ENCODE measurements around the gene NOM1.

Gene NOM1

DNA sequence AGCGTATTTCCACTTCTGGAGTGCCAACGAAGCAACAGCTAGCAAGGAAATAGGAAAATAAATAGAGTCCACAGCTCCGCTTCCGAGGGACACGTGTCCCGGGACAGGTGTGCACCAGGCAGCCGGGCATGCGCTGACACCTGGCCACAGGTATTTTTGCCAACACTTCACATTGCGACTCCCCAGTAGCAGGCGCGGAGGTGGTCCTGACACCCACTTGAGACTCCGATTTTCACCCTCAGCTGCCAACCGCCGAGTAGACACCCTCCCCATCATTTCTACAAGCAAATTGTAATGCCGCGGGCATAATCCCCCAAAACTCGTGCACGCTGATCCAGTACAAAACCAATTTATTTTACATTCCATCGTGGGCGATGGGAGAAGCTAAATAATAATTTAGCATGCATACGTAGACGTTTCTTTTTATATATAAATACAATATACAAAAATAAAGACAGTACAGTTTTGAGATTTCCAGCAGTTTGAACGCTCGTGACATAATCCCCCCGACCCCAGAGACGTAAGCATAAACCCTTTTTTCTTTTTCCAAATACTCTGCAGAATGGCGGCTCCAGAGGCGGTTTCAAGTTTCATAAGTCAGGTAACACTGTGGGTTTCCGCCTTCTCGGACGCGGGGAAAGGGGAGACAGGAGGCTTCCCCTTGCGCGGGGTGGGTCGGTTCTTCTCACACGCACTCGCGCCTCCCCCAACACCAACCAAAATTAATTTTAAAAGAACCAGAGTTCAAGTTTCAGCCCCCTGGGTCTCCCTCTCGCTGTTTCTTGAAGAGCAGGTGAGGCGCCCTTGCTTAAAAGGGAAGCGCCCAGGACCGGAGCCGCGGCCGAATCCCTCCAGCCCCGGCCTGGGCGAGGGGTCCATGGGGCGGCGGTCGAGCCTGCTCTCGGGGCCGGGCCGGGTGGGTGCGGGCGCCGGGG lies 55.3 kb downstream of the NOM1 start:
- no peak for FAIRE-seq
- DNase-seq (ENCODE audit: low spot score): no peak

DNA sequence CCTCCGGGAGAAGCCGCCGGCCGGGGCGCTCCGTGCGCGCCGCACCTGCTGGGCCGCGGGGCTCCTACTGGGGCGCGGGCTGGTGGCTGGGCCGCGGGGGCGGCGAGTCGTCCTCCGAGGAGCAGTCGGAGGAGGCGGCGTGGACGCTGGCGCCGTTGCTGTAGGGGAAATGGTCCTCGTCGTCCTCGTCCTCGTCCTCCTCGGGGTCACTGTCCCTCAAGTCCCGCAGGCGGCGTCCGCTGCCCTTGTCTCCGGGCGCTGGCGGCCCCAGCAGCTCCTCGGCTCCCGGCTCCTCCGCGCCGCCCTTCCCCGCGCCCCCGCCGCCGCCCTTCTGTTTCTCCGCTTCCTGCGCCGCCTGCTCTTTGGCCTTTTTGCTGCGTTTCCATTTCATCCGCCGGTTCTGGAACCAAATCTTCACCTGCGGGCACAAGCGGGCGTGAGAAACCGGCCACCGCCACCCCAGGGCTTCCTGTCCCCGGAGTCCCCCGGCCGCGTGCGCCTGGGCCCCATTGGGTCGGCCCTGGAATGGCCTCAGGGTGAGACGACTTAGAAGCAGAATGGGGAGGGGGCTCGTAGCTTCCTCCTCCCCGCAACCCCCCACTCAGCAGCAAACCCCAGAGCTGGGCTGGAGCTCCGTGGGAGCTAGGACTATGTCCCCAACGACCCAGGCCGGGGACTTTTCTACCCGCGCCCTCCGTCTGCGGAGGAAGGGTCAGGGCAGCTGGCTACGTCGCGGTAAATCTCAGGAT lies 56.1 kb downstream of the NOM1 start:
- DNase-seq (ENCODE audit: low spot score) (no peak), FAIRE-seq (no peak)

DNA sequence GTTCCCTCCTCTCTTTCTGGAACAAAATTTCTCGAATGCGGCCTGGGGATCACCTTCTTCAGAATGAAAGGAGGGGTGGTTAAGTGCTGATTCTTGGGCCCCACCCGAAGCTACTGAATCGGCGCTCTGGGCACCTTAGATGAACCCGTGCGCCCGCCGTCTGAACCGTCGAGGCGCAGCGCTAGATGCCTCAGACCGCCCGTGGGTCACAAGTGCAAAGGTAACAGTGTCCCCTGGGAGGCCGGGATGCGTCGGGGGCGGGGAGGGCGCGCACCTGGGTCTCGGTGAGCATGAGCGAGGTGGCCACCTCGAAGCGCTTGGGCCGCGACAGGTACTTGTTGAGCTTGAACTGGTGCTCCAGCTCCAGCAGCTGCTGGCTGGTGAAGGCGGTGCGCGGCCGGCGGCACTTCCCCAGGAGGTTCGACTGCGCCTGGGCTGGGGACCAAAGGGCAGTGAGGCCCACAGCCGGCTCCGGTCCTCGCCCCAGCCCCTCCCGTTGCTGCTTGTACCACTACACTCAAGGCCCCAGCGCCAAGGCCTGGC lies 56.8 kb downstream of the NOM1 start:
- DNase-seq (ENCODE audit: low spot score) (no peak), FAIRE-seq (no peak)

DNA sequence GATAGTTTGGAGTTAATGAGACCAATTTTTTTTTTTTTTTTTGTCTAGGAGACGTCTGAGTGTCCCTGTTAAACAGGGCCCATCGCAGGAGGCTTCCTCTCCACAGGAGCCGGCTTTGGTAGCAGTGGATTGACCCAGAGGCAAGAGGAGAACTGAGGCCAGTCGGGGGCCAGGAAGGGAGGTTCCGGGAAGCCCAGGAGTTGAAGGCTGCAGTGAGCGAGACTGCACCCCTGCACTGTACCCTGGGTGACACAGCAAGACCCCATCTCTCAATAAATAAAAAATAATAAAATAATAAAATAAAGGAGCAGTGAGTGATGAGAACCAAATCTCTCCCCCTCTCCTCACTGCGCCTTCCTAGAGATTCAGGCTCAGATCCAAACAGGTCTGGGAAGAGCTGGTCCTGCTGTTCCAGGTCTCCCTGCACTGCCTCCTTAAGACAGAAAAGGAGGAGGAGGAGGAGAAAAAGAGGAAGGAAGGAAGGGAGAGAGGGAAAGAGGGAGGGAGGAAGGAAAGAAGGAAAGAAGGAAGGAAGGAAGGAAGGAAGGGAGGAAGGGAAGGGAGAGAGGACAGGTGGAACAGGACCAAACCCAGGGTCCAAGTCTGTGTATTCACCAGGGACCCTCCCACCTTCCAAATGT lies 57.4 kb downstream of the NOM1 start:
- FAIRE-seq (no peak), DNase-seq (ENCODE audit: low spot score) (no peak)

DNA sequence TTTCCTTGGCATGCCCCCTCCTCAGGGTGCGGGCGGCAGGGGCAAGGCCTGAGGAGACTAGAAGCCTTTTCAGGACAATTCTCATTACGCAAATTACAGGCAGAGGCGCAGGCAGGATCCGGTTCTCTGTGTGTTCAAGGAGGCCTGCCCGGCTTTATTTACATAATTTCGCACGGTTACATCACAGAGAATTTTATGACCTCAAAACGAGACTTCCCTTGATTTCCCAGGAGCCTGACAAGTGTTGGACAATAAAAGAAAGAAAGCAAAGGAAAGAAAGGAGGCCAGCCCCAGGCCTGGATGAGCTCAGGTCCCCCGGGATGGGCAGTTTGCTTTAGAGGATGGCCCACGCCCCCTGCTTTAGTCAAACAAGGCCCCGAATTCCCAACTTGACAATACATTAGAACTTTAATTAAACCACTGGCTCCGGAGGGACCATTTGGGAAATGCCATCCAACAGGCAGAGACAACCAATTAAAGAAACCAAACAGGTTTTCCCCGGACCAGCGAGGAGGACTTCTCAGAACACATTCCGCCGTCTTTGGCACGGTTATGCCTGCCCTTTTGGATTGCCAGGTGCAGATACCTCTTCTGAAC lies 58.1 kb downstream of the NOM1 start:
- FAIRE-seq: no peak

DNA sequence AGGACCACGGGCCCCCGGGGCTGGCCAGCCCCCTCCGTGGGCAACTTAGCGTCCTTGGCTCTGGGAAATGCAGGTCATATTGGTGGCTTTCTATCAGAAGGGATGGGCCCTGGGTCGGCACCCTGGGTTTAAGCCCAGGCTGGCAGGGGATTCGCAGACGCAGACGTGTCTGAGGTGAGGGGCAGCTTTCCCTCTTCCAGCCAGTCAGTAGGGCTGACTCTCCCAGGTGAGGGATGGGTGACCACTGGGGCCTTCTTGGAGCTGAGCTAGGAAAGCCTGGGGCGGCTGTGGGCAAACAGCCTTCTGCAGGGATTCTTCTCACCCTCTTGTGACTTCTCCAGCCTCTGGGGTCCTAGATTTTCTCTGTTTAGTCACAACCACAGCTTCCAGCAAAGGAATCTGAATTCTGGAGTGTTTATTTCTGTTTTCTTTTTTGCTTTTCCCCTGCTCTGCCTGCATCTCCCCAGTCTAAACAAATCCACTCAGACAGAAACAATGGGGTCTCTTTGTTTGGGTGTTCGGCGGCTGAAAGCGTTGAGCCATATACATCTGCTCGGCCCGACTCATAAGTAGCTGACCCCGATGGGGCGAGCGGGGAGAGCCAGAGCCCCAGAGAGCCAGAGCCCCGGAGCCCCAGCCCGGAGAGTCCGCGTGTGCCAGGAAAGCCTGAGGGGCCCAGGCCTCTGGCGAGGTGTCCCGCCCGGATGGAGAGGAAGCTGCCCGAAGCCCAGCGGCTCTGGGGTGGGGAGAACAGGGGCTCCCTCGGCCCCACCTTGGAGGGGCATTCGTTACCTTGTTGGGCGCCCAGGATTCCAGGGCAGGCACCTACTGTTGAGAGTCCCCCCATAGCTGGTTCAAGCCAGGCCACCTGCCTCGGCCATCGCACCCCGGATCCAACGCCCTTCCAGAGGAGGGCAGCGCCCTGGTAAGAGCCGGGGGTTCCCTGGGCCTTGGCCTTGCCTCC lies 59.0 kb downstream of the NOM1 start:
- DNase-seq (ENCODE audit: low spot score): no peak
- FAIRE-seq: no peak

More for the DNA sequence above, 58.1 kb downstream of the NOM1 start:
- no peak for DNase-seq (ENCODE audit: low spot score)

DNA sequence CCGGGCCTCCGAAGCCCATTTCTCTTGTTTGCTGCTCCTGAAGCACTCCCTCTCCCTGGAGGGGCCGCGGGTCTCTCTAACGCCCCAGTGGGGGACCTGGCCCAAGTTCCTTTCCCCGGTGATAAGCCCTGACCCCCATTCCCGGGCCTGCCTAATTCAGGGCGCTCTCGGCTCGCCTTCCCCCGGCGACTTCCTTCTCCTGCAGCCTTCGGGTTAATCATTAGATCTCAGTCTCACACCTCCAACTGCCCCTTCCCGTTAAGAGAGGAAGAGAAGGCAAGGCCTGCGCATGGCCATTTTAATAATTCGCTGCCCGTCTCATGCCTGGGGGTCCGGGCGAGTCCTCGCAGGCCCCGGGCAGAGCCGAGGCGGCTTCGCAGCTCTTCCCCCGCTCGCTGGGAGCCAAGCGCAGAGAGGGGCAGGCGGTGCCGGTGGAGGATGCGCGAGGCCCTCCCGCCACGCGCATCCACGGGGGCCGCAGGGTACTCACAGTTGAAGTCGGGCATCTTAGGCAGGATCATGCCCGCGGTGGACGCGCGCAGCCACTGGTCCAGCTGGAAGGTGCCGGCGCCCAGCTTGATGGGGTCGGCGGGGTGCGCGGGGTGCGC lies 59.8 kb downstream of the NOM1 start:
- FAIRE-seq (no peak), DNase-seq (ENCODE audit: low spot score) (no peak)

DNA sequence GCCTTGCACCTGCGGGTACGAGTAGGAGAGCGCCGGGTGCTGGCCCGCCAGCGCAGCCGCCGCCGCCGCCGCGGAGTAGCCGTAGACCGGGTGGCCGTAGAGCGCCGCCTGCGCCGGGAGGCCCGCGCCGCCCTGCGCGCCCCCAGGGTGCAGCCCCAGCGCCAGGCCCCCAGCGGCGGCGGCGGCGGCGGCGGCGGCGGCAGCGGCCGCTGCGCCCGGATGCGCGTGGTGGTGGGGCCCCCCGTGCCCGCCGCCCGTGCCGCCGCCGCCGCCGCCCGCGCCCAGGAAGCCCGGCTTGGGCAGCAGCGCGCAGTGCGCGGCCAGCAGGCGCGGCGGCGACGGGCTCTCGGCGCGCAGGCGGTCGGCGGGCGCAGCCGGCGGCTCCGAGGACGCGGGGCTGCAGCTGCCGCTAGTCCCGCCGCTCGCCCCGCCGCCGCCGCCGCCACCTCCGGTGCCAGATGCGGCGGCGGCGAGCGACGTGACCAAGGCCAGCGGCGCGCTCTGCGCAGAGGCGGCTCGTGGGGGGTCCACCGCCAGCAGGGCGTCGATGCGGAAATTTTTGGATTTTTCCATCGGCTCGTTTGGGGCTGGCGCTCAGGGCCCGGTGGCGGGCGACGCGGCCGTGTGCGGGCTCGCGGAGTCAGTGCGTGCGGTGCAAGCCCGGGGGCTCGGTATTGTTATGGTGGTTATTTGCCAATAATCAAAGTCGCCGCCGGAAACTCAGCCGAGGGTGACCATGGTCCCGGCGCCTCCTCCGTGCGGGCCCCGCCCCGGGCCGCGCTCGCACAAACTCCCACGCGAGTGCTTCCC lies 60.5 kb downstream of the NOM1 start:
- DNase-seq (ENCODE audit: low spot score): no peak
- no peak for FAIRE-seq

DNA sequence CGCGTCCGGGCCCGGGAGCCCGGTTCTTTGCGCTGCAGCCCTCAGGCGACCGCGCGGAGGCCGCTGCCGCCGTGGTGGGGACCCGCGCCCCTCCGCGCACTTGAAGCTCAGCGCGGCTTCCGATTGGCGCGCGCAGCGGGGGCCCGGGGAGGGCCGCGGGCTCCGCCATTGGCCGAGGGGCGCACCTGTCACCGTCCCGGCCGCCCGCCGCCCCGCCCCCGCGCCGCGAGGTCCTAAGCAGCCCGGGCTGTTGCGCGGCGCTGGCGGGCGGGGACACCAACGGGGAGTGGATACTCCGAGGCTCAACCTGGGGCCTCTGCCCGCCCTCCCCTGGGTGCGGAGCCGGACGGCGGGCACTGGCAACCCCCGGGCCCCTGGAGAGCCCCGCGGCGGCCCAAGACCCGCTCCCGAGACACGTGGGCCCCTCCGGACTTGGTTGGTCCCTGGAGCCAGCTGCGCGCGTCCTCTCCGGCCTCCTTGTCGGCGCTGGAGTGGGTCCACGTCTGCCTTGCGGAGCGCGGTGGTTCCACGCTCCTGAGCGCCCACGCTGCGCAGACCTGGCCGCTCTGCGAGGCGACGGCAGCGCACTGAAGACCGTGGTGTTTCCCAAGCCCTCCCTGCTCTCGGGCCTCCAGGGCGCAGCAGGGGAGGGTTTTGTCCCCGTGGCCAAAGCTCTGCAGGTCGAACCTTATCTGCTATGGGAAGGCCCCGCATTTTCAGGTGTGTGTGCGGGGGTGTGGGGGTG lies 61.2 kb downstream of the NOM1 start, which contains the start of gene MNX1:
TSS of gene MNX1 (minus strand) at position 76 of the 745 bp plus-strand sequence. CDS start 313 bp downstream, outside the sequence.
- no peak for FAIRE-seq
- no peak for DNase-seq (ENCODE audit: low spot score)

DNA sequence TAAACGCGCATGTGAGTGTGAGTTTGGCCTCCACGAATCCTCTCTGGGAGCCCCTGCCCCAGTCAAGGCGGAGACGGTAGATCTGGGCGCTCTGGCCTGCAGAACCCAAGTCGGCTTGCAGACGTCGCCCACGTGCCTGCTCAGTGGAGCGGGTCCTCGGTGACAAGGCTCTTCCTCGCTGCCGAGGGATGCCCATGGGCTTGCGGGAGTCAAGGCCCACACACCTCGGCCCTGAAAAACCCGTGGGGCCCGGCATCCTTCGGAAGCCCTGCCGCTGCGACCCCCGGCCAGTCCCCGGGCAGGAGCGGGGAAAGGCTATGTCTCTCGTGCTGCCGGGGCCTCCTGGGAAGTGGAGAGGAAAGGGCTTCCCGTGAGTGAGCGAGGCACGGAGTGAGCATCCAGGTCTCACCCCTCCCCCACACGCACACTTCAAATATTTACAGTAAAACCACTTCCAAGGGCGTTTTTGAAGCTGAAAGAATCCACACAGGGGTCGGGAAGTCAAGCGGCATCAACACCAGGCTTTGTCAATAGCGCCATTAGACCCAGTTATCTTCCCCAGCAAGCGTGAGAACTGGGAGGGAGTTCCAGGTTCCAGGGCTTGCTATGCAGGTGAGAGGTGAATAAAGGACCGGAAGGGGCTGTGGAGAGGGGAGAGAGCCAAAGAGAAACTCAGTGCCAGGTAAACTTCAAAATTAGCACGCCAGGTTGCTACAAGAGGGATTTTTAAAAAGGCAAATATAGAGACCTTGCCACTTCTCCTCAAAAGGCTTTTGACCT lies 62.0 kb downstream of the NOM1 start:
- DNase-seq (ENCODE audit: low spot score) (no peak), FAIRE-seq (no peak)

DNA sequence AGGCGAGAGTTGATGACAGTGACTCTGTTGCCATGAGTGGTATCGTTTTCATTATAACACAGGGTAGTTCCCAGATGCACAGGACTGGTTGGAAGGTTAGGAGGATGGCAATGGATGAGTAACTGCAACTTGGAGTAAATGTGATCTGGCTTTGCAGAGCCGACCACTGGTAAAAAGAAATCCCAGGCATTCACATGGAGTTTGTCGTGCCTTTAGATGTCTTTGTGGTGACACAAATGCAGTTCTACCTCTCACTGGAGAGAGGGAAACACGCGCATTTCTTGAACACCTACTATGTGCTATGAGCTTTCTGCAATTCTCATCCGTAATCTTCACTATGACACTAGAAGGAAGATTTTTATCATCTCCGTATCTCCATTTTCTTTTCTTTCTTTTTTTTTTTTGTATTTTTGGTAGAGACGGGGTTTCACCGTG lies 62.6 kb downstream of the NOM1 start:
- FAIRE-seq (no peak), DNase-seq (ENCODE audit: low spot score) (no peak)

DNA sequence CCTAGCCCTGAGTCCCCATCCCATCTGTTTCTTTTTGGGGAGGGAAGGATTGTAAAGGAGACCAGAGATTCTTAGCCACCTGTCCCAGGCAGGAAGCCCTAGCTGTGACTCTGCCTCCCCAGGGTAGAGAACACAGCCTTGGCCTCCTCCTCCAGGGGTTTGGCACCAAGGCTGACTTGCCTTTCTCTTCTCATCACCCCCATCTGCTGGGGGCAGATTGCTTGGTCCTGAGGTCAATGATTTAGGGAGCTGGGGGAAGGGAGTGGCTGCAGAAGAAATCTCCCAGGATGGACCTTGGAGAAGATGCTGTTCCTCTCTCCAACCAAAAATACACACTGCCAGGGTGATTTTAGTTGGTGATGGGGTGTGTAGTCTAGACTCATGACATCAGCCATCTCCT lies 63.6 kb downstream of the NOM1 start:
- FAIRE-seq: no peak
- DNase-seq (ENCODE audit: low spot score): no peak

DNA sequence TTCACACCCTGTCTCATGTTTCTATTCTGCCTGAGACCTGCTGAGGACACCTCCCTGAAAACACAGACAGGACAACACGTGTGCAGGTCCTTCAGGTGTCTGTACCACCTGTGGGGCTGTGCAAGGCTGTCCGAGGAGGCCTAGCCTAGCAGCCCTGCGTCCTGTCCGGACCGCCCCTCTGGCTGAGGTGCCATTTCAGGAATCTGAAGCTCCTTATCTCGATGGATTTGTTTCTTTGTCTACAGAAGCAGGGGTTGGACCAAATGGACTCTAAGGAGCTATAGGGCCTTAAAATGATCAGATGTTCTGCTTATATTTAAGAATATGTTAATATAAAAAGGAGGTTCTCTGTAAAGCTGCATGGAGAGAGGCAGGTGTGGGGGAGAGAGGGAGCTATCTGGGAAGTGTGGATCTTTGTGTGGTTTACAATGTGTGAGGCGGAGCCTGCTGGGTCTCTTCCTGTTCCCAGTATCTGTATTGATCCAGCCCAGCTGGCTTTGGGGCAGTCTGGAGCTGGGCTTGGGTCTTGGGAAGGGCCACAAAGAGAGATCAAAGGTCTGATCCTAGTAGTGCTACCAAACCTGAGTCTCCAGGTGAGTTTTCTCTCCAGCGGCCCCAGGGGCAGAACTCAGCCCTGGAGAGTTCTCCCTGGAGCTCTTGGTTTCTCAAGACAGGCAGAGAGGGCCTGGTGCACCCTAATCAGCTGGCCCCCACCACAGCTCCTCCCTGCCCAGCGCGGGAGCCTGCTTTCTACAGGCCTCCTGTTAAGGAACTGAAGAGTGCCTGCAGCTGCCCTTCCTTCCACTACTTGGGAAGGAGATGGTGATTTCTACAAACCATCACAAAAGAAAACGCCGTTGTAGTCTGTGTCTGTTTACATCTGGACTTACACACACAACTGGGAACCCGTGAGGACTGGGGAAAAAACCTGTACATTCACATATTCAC lies 64.4 kb downstream of the NOM1 start:
- no peak for FAIRE-seq
- DNase-seq (ENCODE audit: low spot score): no peak

DNA sequence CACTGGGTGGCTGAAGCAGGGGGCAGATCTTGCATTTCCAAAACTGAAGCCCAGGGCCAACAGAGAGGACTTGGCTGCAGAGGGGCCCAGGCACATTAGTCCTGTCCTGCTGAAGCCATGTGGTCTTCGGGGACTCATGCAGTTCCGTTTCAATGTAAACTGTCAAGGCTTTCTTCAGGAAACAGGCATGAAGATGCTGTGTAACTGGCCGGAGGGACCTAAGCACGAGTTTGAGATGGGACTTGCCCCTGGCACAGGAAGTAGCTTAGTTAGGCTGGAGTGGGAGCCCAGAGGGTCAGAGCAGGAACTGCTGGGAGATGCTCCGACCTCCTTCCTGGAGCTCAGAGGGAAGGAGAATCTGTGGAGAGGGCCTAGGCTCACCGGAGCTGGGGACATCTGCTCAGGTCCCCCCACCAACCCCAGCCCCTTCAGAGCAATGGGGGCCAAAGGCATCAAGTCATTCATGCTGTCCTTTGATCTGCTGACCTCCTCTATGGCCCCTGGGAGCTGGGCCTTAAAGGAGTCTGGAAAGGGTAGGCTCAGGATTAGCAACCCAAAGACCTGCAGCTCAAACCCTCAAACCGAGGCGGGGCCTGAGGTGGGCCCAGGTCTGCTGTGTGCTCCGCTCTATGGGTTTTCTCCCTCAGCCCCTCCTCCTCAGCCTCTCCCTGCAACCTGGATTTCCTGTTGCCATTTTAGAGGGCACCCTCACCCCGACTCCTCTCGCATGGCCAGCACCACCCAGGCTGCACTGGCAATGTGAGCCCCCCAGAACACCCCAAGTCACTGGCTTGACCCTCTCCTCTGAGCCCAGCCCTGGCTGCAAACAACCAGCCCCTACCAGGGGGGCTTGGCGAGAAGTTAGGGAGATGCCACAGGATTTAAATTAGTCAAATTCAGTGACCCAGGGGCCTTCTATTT lies 65.4 kb downstream of the NOM1 start:
- no peak for DNase-seq (ENCODE audit: low spot score)
- FAIRE-seq: no peak

DNA sequence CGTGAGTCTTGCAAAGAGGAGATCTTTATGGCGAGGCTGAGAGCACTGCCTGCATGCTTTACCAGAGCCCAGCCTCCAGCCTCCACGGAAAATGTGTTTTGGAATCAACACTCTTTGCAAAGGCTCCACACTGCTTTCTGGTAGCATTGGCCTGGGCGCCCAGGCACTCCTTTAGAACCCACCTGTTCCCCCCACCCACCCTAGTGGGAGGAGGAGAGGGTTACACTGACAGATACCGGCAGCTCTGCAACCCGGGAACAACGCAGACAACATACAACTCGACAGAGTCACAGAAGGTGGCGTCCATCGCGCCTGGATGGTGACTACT lies 66.5 kb downstream of the NOM1 start:
- DNase-seq (ENCODE audit: low spot score) (no peak), FAIRE-seq (no peak)

Measured in urothelium cell line (cell line).